Cardiac septum (tissue), 1 donor: ENCODE data around the gene KLHDC4. TPM values are rescaled to one million over a fixed set of nuclear protein-coding genes. Genes with fewer than 3 reads are reported as not detected.

Experiments
- DNase-seq: peaks from one replicate; pipeline ENCODE4 v3.0.0-alpha.2; 2020; ENCODE audit warnings: low spot score
- intact Hi-C: fragments of 100-400 bp; cut with DNase I; formaldehyde crosslinking; loops from one replicate; pipeline ENCODE4 v1.14.0; 2022
- total RNA-seq: library from RNA; stranded (reverse); fragmentation: NEBNext Ultra II Directional; extraction: Animal tissue kit (Norgen Biotek cat#: 25700); gene quantifications from one replicate; pipeline ENCODE4 v1.2.1, GENCODE V29; 2021
- donor health status: DM: no; HTN: no; CAD: no.

The KLHDC4 gene
- total RNA-seq, 1 donor from 2014 or later, result 12.6 TPM

DNA sequence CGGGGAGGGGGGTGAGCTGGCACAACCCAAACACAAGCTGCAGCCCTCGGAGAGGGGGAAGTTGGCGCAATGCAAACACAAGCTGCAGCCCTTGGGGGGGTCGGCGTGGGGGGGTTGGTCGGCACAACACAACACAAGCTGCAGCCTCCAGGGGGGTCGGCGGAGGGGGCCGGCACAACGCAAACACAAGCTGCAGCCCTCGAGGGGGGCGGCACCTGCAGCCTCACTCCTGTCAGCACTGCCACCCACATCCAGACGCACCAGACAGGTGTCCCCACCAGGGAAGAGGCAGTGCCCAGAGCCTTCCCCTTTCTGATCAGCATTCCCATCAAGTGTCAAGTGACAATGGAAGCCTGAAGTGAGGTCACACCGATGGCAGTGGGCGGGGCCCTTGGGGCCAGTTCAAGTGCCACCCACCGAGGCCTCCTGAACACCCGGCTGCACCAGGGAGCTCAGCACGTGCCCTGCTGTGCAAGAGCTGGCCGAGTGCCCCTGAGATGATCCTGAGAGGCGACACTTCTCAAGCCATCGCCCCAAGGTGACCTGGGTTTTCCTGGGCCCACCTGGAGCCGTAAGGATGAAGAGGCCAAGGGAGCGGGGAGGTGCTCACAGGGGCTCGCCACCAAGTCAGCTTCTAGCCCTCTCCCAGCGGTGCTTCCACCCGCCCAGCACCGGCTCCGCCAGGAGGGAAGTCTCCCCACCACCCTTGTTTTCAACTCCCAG is 59.3 kb downstream of the KLHDC4 start:
- DNase-seq, result no peak
- intact Hi-C loops, result no loop called here

DNA sequence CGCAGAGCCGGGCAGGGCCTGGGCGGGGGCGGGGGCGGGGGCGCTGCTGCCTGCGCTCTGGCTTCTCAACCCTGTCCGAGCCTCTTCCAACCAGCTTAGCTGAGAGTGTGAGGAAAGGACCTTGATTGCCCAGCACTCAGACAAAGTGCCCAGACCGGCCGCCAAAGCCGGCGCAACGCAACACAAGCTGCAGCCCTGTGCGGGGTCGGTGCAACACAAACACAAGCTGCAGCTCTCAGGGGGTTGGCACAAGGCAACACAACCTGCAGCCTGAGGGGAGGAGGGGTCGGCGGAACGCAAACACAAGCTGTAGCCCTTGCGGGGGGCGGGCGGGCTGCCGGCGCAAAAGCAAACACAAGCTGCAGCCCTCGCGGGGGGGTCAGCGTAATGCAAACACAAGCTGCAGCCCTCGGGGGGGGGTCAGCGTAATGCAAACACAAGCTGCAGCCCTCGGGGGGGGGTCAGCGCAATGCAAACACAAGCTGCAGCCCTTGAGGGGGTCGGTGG is 60.0 kb downstream of the KLHDC4 start:
- DNase-seq, result no peak
- intact Hi-C loops, result no loop called here

DNA sequence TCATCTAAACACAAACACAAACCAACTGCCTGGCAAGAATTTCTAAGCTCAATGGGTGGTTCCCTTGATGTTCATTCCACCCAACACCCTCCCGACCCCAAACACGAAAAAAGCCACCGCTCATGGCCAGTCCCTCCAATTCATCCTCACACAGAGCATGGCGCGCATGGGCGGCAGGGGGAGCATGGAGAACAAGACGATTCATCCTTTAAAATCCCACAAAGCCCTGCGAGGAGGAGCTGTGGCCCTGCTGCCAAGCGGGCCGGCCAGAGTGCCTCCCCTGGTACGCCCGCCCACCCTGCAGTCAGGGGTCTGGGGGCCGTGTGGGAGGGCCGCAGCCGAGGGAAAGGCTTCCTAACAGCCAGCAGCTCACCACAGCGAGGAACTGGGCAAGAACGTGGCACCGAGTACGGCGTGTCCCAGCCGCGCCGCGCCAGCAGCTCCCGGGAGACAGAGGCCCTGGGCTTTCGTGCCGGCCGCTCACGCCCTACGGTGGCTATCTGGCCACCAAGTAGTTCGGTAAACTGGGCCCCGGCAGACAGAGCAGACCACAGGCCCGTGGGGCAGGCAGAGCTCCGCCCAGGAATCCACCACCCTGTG is 60.9 kb downstream of the KLHDC4 start:
- DNase-seq, result no peak
- intact Hi-C loops, result no loop called here

- intact Hi-C loops, result no loop called here
- DNase-seq, result no peak
These were observed 61.9 kb downstream of the KLHDC4 start for GRCh38 chr16:87703835-87704375.

DNA sequence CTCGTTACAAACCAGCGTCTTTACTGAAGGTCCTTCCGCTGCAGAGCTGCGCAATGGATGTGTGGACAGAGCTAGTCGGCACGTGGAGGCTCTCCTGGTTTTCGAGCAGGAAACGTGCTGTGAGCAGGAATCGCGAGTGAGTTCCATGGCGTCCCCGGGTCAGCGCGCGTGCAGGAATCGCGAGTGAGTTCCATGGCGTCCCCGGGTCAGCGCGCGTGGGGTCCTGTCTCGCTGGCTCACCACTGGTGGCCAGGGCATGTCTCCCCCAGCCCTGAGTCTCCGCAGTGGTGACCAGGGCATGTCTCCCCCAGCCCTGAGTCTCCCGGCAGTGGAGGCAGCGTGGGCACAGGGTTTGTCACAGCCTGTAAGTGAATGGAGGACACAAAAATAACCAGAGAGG is 62.7 kb downstream of the KLHDC4 start:
- DNase-seq, result no peak
- intact Hi-C loops, result no loop called here

GRCh38 chr16:87702325-87702811 is 63.4 kb downstream of the KLHDC4 start:
- intact Hi-C loops, result no loop called here
- no peak for DNase-seq

GRCh38 chr16:87701505-87701921 is 64.3 kb downstream of the KLHDC4 start:
- intact Hi-C loops, result no loop called here
- DNase-seq, result no peak

DNA sequence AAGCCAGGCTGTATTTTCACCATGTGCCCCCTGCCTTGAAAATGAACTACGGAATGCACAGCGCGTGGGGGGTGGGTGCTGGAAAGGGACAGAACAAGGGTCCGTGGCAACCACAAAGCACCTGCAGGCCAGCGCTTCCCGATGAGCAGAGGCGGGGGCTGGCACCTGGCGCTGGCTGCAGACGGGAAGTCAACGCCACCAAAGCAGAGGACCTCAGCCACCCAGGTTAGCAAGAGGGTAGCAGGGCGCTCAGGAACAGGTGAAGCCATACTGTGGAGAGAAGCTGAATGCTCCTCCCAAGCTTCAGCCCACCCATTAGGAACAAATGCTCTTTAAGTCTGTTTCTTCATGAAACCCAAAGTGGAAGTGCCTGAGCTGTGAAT is 64.7 kb downstream of the KLHDC4 start:
- intact Hi-C loops, result no loop called here
- no peak for DNase-seq

- DNase-seq, result no peak
- intact Hi-C loops, result no loop called here
These were observed 65.2 kb downstream of the KLHDC4 start for GRCh38 chr16:87700406-87701077.

GRCh38 chr16:87698676-87699199 is 67.0 kb downstream of the KLHDC4 start:
- intact Hi-C loops, result no loop called here
- no peak for DNase-seq

DNA sequence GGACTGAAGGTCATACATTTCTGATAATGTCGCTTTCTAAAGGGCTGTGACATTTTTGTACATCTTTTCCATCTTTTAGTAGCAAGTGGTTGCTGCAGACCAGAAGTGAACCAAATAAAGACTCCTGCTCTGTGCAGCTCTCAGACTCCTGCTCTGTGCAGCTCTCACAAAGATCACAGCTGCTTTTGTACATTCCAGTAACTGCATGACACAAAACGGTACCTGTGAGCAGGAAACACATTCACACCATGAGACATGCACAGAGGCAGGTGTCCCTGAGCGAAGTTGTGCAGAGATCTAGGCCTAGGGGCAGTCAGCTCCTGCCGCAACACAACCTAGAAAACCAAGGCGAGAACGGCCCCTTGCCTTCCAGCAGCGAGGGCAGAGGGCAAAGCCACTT is 67.5 kb downstream of the KLHDC4 start:
- no peak for DNase-seq
- intact Hi-C loops, result no loop called here

- DNase-seq, result no peak
- intact Hi-C loops, result no loop called here
These were observed 68.0 kb downstream of the KLHDC4 start for GRCh38 chr16:87697792-87698191.

GRCh38 chr16:87697256-87697655 is 68.5 kb downstream of the KLHDC4 start:
- DNase-seq, result no peak
- intact Hi-C loops, result no loop called here

GRCh38 chr16:87696726-87697125 is 69.1 kb downstream of the KLHDC4 start:
- DNase-seq, result no peak
- intact Hi-C loops, result no loop called here

DNA sequence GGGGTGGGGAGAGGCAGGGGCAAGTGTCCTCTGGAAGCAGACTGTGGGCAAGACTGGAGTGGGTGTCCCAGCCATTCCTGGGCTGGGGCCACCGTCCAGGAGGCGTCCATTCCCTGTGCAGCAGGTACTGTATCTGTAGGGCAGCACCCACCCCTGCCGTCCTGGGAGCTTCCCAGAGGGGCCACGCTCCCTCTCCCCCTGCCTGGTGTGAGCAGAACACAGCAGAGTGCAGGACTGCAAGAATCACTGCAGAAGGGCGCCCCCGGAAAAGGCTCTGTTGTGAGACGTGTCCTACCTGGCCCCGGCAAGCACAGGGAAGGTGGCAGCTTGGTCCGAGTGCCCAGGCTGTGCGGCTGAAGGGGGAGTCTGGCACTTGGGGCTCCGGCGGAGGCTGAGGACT is 70.3 kb downstream of the KLHDC4 start:
- intact Hi-C loops, result no loop called here
- DNase-seq, result no peak

DNA sequence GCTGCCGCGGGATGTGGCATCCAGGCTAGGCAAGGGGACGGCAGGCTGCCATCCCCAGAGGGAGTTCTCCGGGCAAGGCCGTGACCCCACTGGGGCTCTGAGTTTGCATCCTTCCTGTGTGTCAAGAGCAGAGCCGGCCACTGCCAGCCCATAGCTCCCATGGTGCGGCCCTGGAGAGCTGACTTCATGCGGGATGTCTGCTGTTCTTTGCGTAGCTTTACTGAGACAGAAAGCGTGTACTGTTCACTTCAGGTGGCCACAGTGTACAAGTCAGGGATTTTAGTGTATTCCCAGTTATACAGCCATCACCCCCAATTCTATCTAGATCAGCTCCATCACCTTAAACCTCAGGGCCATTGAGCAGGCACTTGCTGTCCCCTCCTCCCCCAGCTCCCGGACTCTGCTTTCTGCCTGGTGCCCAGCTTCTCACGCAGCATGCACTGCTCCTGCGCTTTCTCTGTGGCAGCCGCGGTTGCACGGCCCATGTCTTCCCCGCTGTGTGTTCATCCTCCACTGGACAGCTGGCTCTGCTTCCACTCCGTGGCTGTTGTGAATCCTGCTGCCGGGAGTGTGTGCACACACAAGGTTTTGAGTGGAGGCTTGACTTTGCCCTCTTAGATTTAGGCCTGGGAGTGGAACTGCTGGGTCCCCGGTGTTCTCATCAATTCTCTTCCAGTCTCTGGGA is 71.2 kb downstream of the KLHDC4 start:
- DNase-seq, result no peak
- intact Hi-C loops, result no loop called here

DNA sequence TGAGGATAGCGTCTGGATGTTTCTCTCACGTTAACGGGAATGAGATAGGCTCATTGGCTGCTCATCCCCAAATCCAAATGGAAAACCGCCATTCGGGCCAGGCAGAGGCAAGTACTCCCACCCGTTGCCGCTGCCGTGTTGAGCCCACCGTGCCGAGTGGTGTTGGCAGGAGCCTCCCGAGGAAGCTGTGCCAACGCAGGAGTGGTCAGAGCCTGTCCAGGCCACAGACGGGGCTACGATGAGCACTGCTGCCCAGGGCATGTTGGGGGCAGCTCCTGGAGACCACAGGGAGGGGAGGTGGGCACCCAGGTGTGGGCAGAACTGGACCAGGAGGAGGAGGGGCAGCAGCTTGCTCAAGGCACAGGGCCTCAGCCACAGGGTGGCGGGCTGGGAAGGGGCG is 72.0 kb downstream of the KLHDC4 start:
- intact Hi-C loops, result no loop called here
- no peak for DNase-seq

GRCh38 chr16:87692756-87693155 is 73.0 kb downstream of the KLHDC4 start:
- DNase-seq, result no peak
- intact Hi-C loops, result no loop called here

DNA sequence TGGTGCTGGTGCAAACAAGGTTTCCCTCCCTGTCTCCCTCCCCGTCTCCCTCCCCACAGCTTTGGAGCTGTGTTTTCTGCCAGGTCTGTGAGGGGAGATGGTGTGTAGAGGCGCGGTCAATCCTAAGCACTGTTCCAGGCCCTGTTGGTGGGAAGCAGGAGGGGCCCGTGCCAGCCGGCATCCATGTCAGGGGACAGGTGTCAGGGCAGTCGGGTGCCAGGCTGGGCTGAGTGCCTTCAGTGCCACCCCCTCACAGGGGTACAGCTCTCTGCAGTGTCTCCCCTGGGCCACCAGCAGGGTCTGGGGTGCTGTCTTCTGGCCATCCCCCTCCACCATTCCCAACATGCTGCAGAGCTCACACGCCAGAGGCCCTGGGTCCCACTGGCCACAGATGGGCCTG is 73.6 kb downstream of the KLHDC4 start:
- no peak for DNase-seq
- intact Hi-C loops, result no loop called here

GRCh38 chr16:87691686-87692079 is 74.1 kb downstream of the KLHDC4 start:
- DNase-seq, result no peak
- intact Hi-C loops, result no loop called here
